Measurements from ENCODE around the gene EPHA6. TPM values are rescaled to one million over a fixed set of nuclear protein-coding genes. Genes with fewer than 3 reads are reported as not detected.

EPHA6 gene
- total and polyA plus RNA-seq, 2 donors (not counting 3 experiments of a cell fraction or from before 2014, with no cell fraction given): not detected

GRCh38 chr3:97713634-97714033 is 899.2 kb downstream of the EPHA6 start:
- Histone ChIP-seq H3K27ac (ENCODE audit: insufficient read depth, low read depth, low read length) (no peak overlapping the region), H3K9ac (replicated peaks; ENCODE audit: extremely low read depth, insufficient read depth, low read length) (no peak overlapping the region), H3K27me3 (ENCODE audit: control insufficient read depth in 2 of 2, insufficient read depth in 2 of 2, low read length in 2 of 2) (peaks cover 1 to 4% of the 10 kb centered on the region in 2 experiments), H3K4me1 (ENCODE audit: control insufficient read depth, extremely low read depth, insufficient read depth, low read length) (no peaks in the 10 kb centered on the region), H4K20me1 (replicated peaks; ENCODE audit: control insufficient read depth, extremely low read depth, insufficient read depth, low read length) (no peaks in the 10 kb centered on the region), H3K79me2 (ENCODE audit: control insufficient read depth, insufficient read depth, low read length) (no peaks in the 10 kb centered on the region), H3K36me3 (ENCODE audit: control insufficient read depth in 2 of 2, extremely low read depth in 1 of 2, insufficient read depth in 2 of 2, low read length in 2 of 2) (no peaks in the 10 kb centered on the region), H3K4me3 (replicated peaks in 1 of 3; ENCODE audit: insufficient read depth in 1 of 3, low read depth in 1 of 3, low read length in 3 of 3) (no peak overlapping the region), H2AFZ (ENCODE audit: low read depth, low read length) (no peak overlapping the region), H3K9me1 (replicated peaks; ENCODE audit: control insufficient read depth, extremely low read depth, insufficient read depth, low read length) (no peaks in the 10 kb centered on the region), H3K4me2 (ENCODE audit: insufficient read depth, low read length) (no peak overlapping the region), H3K9me3 (replicated peaks; ENCODE audit: control insufficient read depth, insufficient read depth, low read length) (no peaks in the 10 kb centered on the region)
- FAIRE-seq: no peak
- ChIA-PET POLR2A (no interaction called here), CTCF (no interaction called here)
- dilution Hi-C loops (cut with MboI; ENCODE audit: extremely low pct_ligation_motif_present, low sequenced_read_pairs) (no loop called here), intact Hi-C loops (cut with micrococcal nuclease) (no loop called here)
- DNase-seq (ENCODE audit: low read depth, low spot score): no peak
- BruUV-seq (replicated peaks): no TSS peak
- TF ChIP-seq POLR2A (IDR thresholded peaks at IDR 0.05; ENCODE audit: low read depth, low read length) (no peak), CTCF (IDR thresholded peaks at IDR 0.05; ENCODE audit: extremely low read depth in 1 of 2, insufficient read depth in 1 of 2, low read depth in 1 of 2, low read length in 2 of 2) (no peak), MYC (IDR thresholded peaks at IDR 0.05; ENCODE audit: low read depth, low read length) (no peak), FOS (IDR thresholded peaks at IDR 0.05; ENCODE audit: borderline replicate concordance, insufficient read depth, low read length) (no peak), POLR2AphosphoS5 (IDR thresholded peaks at IDR 0.05; ENCODE audit: insufficient read depth, low read depth, low read length) (no peak), EZH2 (IDR thresholded peaks at IDR 0.05; ENCODE audit: borderline replicate concordance, low read depth, low read length, severe bottlenecking) (no peak), JUN (IDR thresholded peaks at IDR 0.05; ENCODE audit: borderline replicate concordance, insufficient read depth, insufficient read length, low read depth) (no peak), GATA2 (IDR thresholded peaks at IDR 0.05; ENCODE audit: insufficient read depth, insufficient read length, low read depth, low read length) (no peak)
- TF ChIP-seq, protein P1, sequence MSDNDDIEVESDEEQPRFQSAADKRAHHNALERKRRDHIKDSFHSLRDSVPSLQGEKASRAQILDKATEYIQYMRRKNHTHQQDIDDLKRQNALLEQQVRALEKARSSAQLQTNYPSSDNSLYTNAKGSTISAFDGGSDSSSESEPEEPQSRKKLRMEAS (IDR thresholded peaks at IDR 0.05; ENCODE audit: insufficient read depth, insufficient read length): no peak

Data from endothelial cell of umbilical vein (primary cell).